ENCODE results near the gene NFS1. TPM values are rescaled to one million over a fixed set of nuclear protein-coding genes. Genes with fewer than 3 reads are reported as not detected.

Gene NFS1
- total and polyA plus RNA-seq, 2 of the 4 experiments (the other 2 are of a cell fraction) = 16.5 to 35.6 TPM

- Histone ChIP-seq H4K20me1 (ENCODE audit: insufficient read depth, low read length) (peaks cover 98% of the 10 kb centered on the region), H3K36me3 (ENCODE audit: control insufficient read depth, insufficient read depth, low read length) (peaks cover 69% of the 10 kb centered on the region), H3K79me1 (ENCODE audit: low read depth in 1 of 2, low read length in 2 of 2) (peaks cover 0 to 30% of the 10 kb centered on the region in 2 experiments; a peak in 3 of 4 replicates), H2AK9ac (replicated peaks; ENCODE audit: low read depth, low read length, poor library complexity) (no peak overlapping the region), H4K8ac (ENCODE audit: low read depth in 2 of 2, low read length in 2 of 2) (no peak overlapping the region), H3K4me2 (ENCODE audit: low read depth, low read length) (no peak overlapping the region), H3K9me3 (ENCODE audit: control insufficient read depth, insufficient read depth, low read length) (no peaks in the 10 kb centered on the region), H3K23ac (ENCODE audit: low read depth, low read length) (no peak overlapping the region), H4K5ac (ENCODE audit: low read depth, low read length) (no peak overlapping the region), H2BK20ac (ENCODE audit: low read depth, low read length) (no peak overlapping the region), H3K27me3 (ENCODE audit: control insufficient read depth, insufficient read depth, low read length) (no peaks in the 10 kb centered on the region), H3K14ac (replicated peaks; ENCODE audit: low read depth, low read length) (no peak overlapping the region), H3K27ac (ENCODE audit: insufficient read depth, low read length) (no peak overlapping the region), H3K4me1 (ENCODE audit: control insufficient read depth, insufficient read depth, low read length) (0 out of 2 replicates have a peak, but pooled peaks cover 2% of the 10 kb centered on the region), H2AFZ (replicated peaks; ENCODE audit: low read length, poor library complexity) (no peak overlapping the region), H3K9ac (ENCODE audit: low read depth, low read length) (no peak overlapping the region), H2AK5ac (ENCODE audit: low read depth, low read length) (no peak overlapping the region), H4K91ac (ENCODE audit: insufficient read depth, low read depth, low read length) (no peak overlapping the region), H3K4me3 (ENCODE audit: insufficient read depth, low read depth, low read length) (no peak overlapping the region), H3K9me1 (ENCODE audit: insufficient read depth, low read length) (no peaks in the 10 kb centered on the region; the same call in 1 of the 2 replicates), H3K4ac (ENCODE audit: low read depth, low read length) (no peak overlapping the region), H2BK5ac (ENCODE audit: low read depth, low read length, poor library complexity, severe bottlenecking) (no peak overlapping the region), H3K56ac (ENCODE audit: extremely low read depth, insufficient read depth, low read length) (no peak overlapping the region), H2BK15ac (ENCODE audit: low read depth, low read length) (no peak overlapping the region), H3K18ac (ENCODE audit: low read depth, low read length) (no peak overlapping the region), H2BK120ac (ENCODE audit: low read depth, low read length) (no peak overlapping the region)
- dilution Hi-C loops (cut with HindIII; ENCODE audit: low sequenced_read_pairs, unreplicated experiment) (no loop called here), intact Hi-C loops (cut with micrococcal nuclease) (no loop called here), in situ Hi-C loops (cut with MboI; ENCODE audit: low sequenced_read_pairs) (no loop called here)
- no TSS peak for BruUV-seq (replicated peaks)
- TF ChIP-seq RAD21 (IDR thresholded peaks at IDR 0.05; ENCODE audit: low read length) = no peak
- TF ChIP-seq NFE2L2 (IDR thresholded peaks at IDR 0.05; ENCODE audit: low read depth, low read length) = no peak
- TF ChIP-seq CEBPB (IDR thresholded peaks at IDR 0.05; ENCODE audit: low read depth, low read length) = no peak
- TF ChIP-seq MAFK (IDR thresholded peaks at IDR 0.05; ENCODE audit: low read depth, low read length) = no peak
- no peak for TF ChIP-seq MXI1 (IDR thresholded peaks at IDR 0.05; ENCODE audit: borderline replicate concordance, low read depth, low read length)
- TF ChIP-seq BHLHE40 (IDR thresholded peaks at IDR 0.05; ENCODE audit: low read depth, low read length) = no peak
- no peak for TF ChIP-seq ELK1 (IDR thresholded peaks at IDR 0.05; ENCODE audit: borderline replicate concordance, low read depth, low read length)
- no peak for TF ChIP-seq RCOR1 (IDR thresholded peaks at IDR 0.05; ENCODE audit: insufficient replicate concordance, low read length)
- no peak for TF ChIP-seq MAZ (IDR thresholded peaks at IDR 0.05; ENCODE audit: borderline replicate concordance, low read depth, low read length)
- no peak for DNase-seq
- ATAC-seq (ENCODE audit: low read depth) = no peak
- no CpG with 5 or more reads among the region's 1 CpG for WGBS, 2 experiments (ENCODE audit: extremely low coverage in 2 of 2, insufficient read length in 1 of 2)
- ChIA-PET CTCF (no interaction called here), POLR2A (ENCODE audit: unreplicated experiment) (no interaction called here)
Measured at GRCh38 chr20:35732644-35732982, 33.5 kb upstream of the NFS1 start.
